HepG2 (cell line): ENCODE measurements around the gene LMCD1. TPM values are rescaled to one million over a fixed set of nuclear protein-coding genes. Genes with fewer than 3 reads are reported as not detected.
A peak's percentile ranks its signal among the peaks of the same experiment; 100 is the strongest.

Experiments used
- BCL6 ChIP-seq: IDR thresholded peaks from 2 replicates; pipeline ENCODE4 v1.6.1; 2016; ENCODE audit warnings: missing genetic modification reagents, missing compliant biosample characterization
- HDAC2 ChIP-seq: sonication (generic); formaldehyde crosslinking; IDR thresholded peaks from 2 replicates; pipeline ENCODE4 v1.4.0; 2020; ENCODE audit warnings: missing genetic modification reagents
- HIVEP1 ChIP-seq: sonication (generic); formaldehyde crosslinking; IDR thresholded peaks from 2 replicates; pipeline ENCODE4 v1.4.0; 2020; ENCODE audit warnings: mild to moderate bottlenecking, missing genetic modification reagents
- LCORL ChIP-seq, 2 experiments: fragments of 450-650 bp in 1 of 2; sonication (generic) in 1 of 2; formaldehyde crosslinking in 1 of 2; IDR thresholded peaks; 2 replicates each; pipeline versions ENCODE4 v1.5.0 to v1.6.1; 2017 to 2020; ENCODE audit warnings: antibody characterized with exemption in 1 of 2, missing genetic modification reagents in 1 of 2
- NFYC ChIP-seq: IDR thresholded peaks from 2 replicates; pipeline ENCODE4 v1.6.1; 2016; ENCODE audit warnings: missing genetic modification reagents, missing compliant biosample characterization
- NR2F2 ChIP-seq: IDR thresholded peaks from 2 replicates; pipeline ENCODE4 v1.6.1; 2012; ENCODE audit warnings: low read depth, inconsistent platforms, borderline replicate concordance
- POGZ ChIP-seq: sonication (generic); formaldehyde crosslinking; IDR thresholded peaks from 2 replicates; pipeline ENCODE4 v1.4.0; 2020; ENCODE audit warnings: mild to moderate bottlenecking, missing genetic modification reagents
- POLR2AphosphoS2 ChIP-seq: IDR thresholded peaks from 2 replicates; pipeline ENCODE4 v1.6.1; 2011; ENCODE audit warnings: low read depth, low read length, improper control_type of control experiment
- PRPF4 ChIP-seq: fragments of 200-400 bp; formaldehyde crosslinking; IDR thresholded peaks from 2 replicates; pipeline ENCODE4 v1.6.1; 2016; ENCODE audit warnings: low read length, low read depth; ENCODE audit not compliant: poor library complexity, severe bottlenecking
- RFX1 ChIP-seq: fragments of 450-650 bp; IDR thresholded peaks from 2 replicates; pipeline ENCODE4 v1.6.1; 2017
- SAFB2 ChIP-seq: sonication (generic); formaldehyde crosslinking; IDR thresholded peaks from 2 replicates; pipeline ENCODE4 v1.5.1; 2020; ENCODE audit warnings: missing genetic modification reagents, low read depth, mild to moderate bottlenecking, borderline replicate concordance
- SAP130 ChIP-seq: IDR thresholded peaks from 2 replicates; pipeline ENCODE4 v1.6.1; 2016; ENCODE audit warnings: low read depth
- SMAD3 ChIP-seq: sonication (generic); formaldehyde crosslinking; IDR thresholded peaks from 2 replicates; pipeline ENCODE4 v1.4.0; 2020; ENCODE audit warnings: missing genetic modification reagents
- TMF1 ChIP-seq: sonication (generic); formaldehyde crosslinking; IDR thresholded peaks from 2 replicates; pipeline ENCODE4 v1.8.1; 2022; ENCODE audit warnings: low read depth, missing genetic modification reagents
- YY1 ChIP-seq: IDR thresholded peaks from 2 replicates; pipeline ENCODE4 v1.6.1; 2011; ENCODE audit warnings: low read length, low read depth, moderate library complexity, mild to moderate bottlenecking; ENCODE audit not compliant: insufficient read depth, insufficient replicate concordance
- ZMYM2 ChIP-seq: sonication (generic); formaldehyde crosslinking; IDR thresholded peaks from 2 replicates; pipeline ENCODE4 v1.8.0; 2022; ENCODE audit warnings: mild to moderate bottlenecking, missing genetic modification reagents
- ZNF460 ChIP-seq: sonication (generic); formaldehyde crosslinking; IDR thresholded peaks from 2 replicates; pipeline ENCODE4 v1.5.1; 2020; ENCODE audit warnings: missing genetic modification reagents, mild to moderate bottlenecking, borderline replicate concordance
- ZNF550 ChIP-seq: sonication (generic); formaldehyde crosslinking; IDR thresholded peaks from 2 replicates; pipeline ENCODE4 v1.4.0; 2020; ENCODE audit warnings: mild to moderate bottlenecking, missing genetic modification reagents, borderline replicate concordance
- ZNF616 ChIP-seq: sonication (generic); formaldehyde crosslinking; IDR thresholded peaks from 2 replicates; pipeline ENCODE4 v1.5.0; 2020; ENCODE audit warnings: low read depth, mild to moderate bottlenecking, missing genetic modification reagents
- ZNF724P ChIP-seq: sonication (generic); formaldehyde crosslinking; IDR thresholded peaks from 2 replicates; pipeline ENCODE4 v1.8.0; 2022; ENCODE audit warnings: missing genetic modification reagents, borderline replicate concordance
- polyA plus RNA-seq, 8 experiments: library from polyadenylated mRNA; depleted of rRNA in 3 of 8; stranded (reverse) in 7 of 8; unstranded in 1 of 8; fragments of >200 nt; fragmentation: Illumina TruSeq in 4 of 8; extraction: Trizol in 4 of 8; gene quantifications; 2 replicates each; pipeline versions ENCODE4 v1.2.1 to v1.2.3, GENCODE V29; 2011 to 2016; ENCODE audit warnings: low read depth in 4 of 8, missing spikeins in 1 of 8, mixed read lengths in 1 of 8; ENCODE audit not compliant: insufficient read depth in 1 of 8
- total RNA-seq, 5 experiments: library from RNA; depleted of rRNA; stranded (reverse); fragments of >200 nt; fragmentation: Illumina TruSeq; extraction: Trizol; gene quantifications; 2 replicates each; pipeline ENCODE4 v1.2.3, GENCODE V29; 2016; ENCODE audit warnings: low read depth in 1 of 5
- TF ChIP-seq, protein P1 (sequence below): sonication (generic); formaldehyde crosslinking; IDR thresholded peaks from 2 replicates; pipeline ENCODE4 v1.8.0; 2022; ENCODE audit warnings: mild to moderate bottlenecking, missing genetic modification reagents; ENCODE audit not compliant: insufficient replicate concordance
- TF ChIP-seq, protein P2 (sequence below): sonication (generic); formaldehyde crosslinking; conservative IDR thresholded peaks from 2 replicates; pipeline ENCODE4 v1.4.0; 2020; ENCODE audit warnings: missing genetic modification reagents
- TF ChIP-seq, protein P3 (sequence below): sonication (generic); formaldehyde crosslinking; IDR thresholded peaks from 2 replicates; pipeline ENCODE4 v1.4.0; 2020; ENCODE audit warnings: missing genetic modification reagents, mild to moderate bottlenecking, borderline replicate concordance

LMCD1 gene
- total and polyA plus RNA-seq, 2 of the 13 experiments (the other 11 are each of a cell fraction or from before 2014, with no cell fraction given) = 6.2 to 7.1 TPM

DNA sequence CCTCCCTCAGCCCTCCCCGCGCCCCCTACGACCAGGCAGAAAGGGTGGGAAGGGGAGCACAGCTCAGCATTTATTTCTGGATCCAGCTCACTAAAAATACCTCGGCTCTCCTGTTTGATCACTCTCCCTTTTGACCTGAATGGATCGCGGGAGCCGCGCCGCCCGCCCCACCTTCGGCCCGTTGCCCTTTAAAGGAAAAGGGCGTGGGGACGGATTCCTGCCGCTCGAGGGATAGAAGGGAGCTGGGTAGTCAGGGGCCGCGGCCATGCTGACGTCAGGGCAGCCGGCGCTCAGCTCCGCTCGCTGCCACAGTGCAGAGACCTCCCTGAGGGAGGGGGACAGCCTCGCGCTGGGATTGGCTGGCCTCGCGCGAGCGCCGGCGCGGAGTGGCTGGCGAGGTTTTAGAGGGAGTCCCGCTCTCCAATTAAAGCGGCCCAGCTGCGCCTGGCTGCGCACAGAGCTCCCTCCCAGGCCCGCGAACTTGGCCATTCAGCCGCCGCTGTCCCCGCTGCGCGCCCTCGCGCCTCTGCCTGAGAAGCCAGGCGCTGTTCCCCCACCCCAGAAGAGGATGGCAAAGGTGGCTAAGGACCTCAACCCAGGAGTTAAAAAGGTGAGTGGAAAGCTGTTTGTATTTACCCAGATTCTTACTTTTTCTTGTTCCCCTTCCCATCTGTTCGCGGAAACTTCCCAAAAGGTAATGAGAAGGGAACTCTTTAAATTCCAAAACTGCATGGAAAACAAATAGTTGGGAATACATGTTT, at the start of gene LMCD1 (continued):
- TF ChIP-seq, protein P1, sequence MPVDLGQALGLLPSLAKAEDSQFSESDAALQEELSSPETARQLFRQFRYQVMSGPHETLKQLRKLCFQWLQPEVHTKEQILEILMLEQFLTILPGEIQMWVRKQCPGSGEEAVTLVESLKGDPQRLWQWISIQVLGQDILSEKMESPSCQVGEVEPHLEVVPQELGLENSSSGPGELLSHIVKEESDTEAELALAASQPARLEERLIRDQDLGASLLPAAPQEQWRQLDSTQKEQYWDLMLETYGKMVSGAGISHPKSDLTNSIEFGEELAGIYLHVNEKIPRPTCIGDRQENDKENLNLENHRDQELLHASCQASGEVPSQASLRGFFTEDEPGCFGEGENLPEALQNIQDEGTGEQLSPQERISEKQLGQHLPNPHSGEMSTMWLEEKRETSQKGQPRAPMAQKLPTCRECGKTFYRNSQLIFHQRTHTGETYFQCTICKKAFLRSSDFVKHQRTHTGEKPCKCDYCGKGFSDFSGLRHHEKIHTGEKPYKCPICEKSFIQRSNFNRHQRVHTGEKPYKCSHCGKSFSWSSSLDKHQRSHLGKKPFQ (CRISPR knock-in tag) = peak; percentile 32
- TF ChIP-seq SAFB2 (CRISPR knock-in tag) (peak; percentile 68; the same call in 1 of the 2 replicates), BCL6 (no peak; the same call in 1 of the 2 replicates), ZNF724P (CRISPR knock-in tag) (peak; percentile 77; the same call in 1 of the 2 replicates), POGZ (peak; percentile 96), ZMYM2 (peak; percentile 93), ZNF460 (CRISPR knock-in tag) (no peak), SAP130 (CRISPR knock-in tag) (peak; percentile 59; the same call in 1 of the 2 replicates), POLR2AphosphoS2 (no peak), SMAD3 (CRISPR knock-in tag) (no peak), NR2F2 (no peak), ZNF550 (CRISPR knock-in tag) (0 out of 2 replicates have a peak, but pooled peaks have one; percentile 71), NFYC (peak; percentile 95), ZNF616 (peak; percentile 93), HDAC2 (peak; percentile 70; the same call in 1 of the 2 replicates), YY1 (peak; percentile 76), PRPF4 (no peak), TMF1 (CRISPR knock-in tag) (peak; percentile 96), RFX1 (no peak), HIVEP1 (CRISPR knock-in tag) (peak; percentile 92), LCORL (IDR thresholded peaks at IDR 0.05) (no peak), LCORL (CRISPR knock-in tag; IDR thresholded peaks at IDR 0.05) (peak; percentile 67)
- TF ChIP-seq, protein P2, sequence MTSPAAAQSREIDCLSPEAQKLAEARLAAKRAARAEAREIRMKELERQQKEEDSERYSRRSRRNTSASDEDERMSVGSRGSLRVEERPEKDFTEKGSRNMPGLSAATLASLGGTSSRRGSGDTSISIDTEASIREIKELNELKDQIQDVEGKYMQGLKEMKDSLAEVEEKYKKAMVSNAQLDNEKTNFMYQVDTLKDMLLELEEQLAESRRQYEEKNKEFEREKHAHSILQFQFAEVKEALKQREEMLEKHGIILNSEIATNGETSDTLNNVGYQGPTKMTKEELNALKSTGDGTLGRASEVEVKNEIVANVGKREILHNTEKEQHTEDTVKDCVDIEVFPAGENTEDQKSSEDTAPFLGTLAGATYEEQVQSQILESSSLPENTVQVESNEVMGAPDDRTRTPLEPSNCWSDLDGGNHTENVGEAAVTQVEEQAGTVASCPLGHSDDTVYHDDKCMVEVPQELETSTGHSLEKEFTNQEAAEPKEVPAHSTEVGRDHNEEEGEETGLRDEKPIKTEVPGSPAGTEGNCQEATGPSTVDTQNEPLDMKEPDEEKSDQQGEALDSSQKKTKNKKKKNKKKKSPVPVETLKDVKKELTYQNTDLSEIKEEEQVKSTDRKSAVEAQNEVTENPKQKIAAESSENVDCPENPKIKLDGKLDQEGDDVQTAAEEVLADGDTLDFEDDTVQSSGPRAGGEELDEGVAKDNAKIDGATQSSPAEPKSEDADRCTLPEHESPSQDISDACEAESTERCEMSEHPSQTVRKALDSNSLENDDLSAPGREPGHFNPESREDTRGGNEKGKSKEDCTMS (CRISPR knock-in tag) = no peak
- TF ChIP-seq, protein P3, sequence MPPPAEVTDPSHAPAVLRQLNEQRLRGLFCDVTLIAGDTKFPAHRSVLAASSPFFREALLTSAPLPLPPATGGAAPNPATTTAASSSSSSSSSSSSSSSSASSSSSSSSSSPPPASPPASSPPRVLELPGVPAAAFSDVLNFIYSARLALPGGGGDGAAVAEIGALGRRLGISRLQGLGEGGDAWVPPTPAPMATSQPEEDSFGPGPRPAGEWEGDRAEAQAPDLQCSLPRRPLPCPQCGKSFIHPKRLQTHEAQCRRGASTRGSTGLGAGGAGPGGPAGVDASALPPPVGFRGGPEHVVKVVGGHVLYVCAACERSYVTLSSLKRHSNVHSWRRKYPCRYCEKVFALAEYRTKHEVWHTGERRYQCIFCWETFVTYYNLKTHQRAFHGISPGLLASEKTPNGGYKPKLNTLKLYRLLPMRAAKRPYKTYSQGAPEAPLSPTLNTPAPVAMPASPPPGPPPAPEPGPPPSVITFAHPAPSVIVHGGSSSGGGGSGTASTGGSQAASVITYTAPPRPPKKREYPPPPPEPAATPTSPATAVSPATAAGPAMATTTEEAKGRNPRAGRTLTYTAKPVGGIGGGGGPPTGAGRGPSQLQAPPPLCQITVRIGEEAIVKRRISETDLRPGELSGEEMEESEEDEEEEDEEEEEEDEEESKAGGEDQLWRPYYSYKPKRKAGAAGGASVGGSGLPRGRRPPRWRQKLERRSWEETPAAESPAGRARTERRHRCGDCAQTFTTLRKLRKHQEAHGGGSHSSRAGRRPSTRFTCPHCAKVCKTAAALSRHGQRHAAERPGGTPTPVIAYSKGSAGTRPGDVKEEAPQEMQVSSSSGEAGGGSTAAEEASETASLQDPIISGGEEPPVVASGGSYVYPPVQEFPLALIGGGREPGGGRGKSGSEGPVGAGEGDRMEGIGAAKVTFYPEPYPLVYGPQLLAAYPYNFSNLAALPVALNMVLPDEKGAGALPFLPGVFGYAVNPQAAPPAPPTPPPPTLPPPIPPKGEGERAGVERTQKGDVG (CRISPR knock-in tag) = peak; percentile 88; the same call in 1 of the 2 replicates
